ENCODE results near the gene USH2A. TPM values are rescaled to one million over a fixed set of nuclear protein-coding genes. Genes with fewer than 3 reads are reported as not detected.

The USH2A gene
- total RNA-seq, 2 experiments from 2014 or later: not detected

DNA sequence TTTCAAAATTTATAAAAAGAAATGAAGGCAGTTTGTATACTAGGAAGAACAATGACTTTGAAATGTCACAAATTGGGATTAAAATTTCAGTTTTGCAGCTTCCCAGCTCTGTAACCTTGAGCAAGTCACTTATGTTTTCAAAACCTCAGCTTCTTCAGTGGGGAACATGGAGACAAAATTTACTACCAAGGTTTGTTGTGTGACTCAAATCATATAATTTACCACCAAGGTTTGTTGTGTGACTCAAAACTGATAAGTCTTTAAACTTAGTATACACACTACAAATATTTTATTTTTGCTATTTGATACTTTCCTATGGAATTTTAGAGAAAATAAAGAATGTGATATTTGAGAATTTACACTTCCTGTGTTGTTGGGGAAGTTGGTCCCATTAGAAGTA lies 636.3 kb downstream of the USH2A start:
- Mint-ChIP-seq H3K36me3 (no peaks in the 10 kb centered on the region), H3K4me3 (no peak overlapping the region), H3K27me3 (no peaks in the 10 kb centered on the region), H3K4me1 (ENCODE audit: low read depth) (no peaks in the 10 kb centered on the region), H3K27ac (no peak overlapping the region), H3K9me3 (no peaks in the 10 kb centered on the region)
- ChIA-PET POLR2A (no interaction called here), CTCF (no interaction called here)
- no peak for DNase-seq
- intact Hi-C loops (cut with micrococcal nuclease): no loop called here

DNA sequence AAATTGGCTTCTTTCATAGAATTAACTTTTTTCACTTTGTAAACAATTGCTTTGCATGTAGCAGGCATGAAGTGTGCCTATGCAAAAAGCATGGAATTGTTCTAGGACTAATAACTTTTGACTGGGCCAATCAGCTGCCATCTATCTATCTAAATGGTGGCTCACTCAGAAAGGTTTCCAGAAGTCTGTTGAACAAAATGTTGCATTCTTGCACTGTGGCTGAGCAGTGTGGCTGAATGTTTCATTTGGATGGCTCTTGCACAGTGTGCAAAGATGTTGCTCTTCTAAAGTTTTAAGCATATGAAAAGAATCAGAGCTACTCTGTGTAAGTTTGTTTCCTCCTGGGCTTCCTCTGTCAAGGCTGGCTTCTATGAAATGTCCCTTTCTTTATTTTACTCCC lies 642.6 kb downstream of the USH2A start:
- Mint-ChIP-seq H3K27ac (no peak overlapping the region), H3K4me1 (ENCODE audit: low read depth) (no peaks in the 10 kb centered on the region), H3K36me3 (no peaks in the 10 kb centered on the region), H3K27me3 (no peaks in the 10 kb centered on the region), H3K4me3 (no peak overlapping the region), H3K9me3 (no peaks in the 10 kb centered on the region)
- POLR2A ChIA-PET: no interaction called here
- CTCF ChIA-PET: no interaction called here
- intact Hi-C loops (cut with micrococcal nuclease): no loop called here
- DNase-seq: no peak

DNA sequence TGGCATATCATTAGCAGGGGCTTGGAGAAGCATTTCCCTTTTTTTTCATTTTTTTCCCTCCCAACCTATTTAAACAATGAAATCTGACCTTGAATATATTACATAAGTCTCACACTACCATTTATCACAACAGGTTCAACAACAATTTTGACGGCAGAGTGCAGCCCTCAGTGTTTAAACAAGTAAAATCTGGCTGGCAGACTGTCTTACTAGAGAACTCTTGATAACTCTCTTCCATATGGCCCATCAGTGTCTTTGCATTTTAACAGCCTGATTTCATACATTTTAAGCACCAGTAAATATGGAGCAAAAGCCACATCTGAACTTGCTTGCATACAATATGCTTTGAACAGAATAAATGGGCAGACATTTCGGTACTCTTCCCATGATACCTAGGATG lies 643.1 kb downstream of the USH2A start:
- Mint-ChIP-seq H3K36me3 (no peaks in the 10 kb centered on the region), H3K9me3 (no peaks in the 10 kb centered on the region), H3K4me3 (no peak overlapping the region), H3K27me3 (no peaks in the 10 kb centered on the region), H3K27ac (no peak overlapping the region), H3K4me1 (ENCODE audit: low read depth) (no peaks in the 10 kb centered on the region)
- DNase-seq: no peak
- intact Hi-C loops (cut with micrococcal nuclease): no loop called here
- CTCF ChIA-PET: no interaction called here
- POLR2A ChIA-PET: no interaction called here

DNA sequence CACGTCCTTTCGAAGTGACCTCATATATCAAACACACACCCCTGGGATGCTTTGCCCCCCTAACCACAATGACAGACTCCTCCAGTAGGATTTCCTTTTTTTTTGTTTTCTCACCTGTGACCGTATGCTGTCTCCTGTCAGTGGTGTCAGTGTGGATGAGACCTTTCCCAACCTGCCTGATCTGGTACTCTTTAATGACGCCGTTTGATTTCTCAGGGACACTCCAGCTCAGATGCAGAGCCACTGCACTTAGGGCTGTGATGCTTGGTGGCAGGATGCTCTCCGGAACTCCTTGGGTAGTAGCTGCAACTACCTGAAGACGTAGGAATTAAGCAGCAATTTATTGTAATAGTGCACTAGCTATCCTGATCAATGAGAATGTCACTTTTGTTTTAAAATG lies 643.5 kb downstream of the USH2A start:
- ChIA-PET POLR2A (no interaction called here), CTCF (no interaction called here)
- Mint-ChIP-seq H3K36me3 (no peaks in the 10 kb centered on the region), H3K27ac (no peak overlapping the region), H3K4me3 (no peak overlapping the region), H3K9me3 (no peaks in the 10 kb centered on the region), H3K4me1 (ENCODE audit: low read depth) (no peaks in the 10 kb centered on the region), H3K27me3 (no peaks in the 10 kb centered on the region)
- no peak for DNase-seq
- intact Hi-C loops (cut with micrococcal nuclease): no loop called here

DNA sequence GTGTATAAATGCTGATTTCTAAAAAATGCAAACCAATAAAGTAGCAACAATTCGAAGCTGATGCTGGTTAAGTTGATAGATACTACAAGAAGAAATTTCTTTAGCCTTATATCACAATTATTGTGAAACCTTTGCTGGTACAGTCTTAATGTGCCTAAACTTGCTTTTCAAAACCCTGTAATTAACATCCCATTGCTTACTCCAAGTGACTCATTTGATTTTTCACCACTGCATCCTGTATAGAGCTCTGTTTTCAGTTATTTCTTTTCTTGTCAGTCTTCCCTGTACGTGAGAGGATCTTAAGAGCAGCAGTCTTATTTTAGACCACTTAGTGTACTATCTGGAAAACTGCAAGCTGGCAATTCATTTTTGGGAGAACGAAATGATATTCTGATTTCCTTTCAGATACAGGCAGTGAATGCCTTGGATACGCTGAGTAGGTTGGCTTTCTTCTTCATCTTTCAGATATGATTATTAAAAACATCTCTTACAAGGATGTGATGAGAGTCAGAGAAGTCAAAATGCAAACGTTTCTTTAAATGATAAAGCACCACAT lies 645.8 kb downstream of the USH2A start:
- Mint-ChIP-seq H3K36me3 (no peaks in the 10 kb centered on the region), H3K4me3 (no peak overlapping the region), H3K4me1 (ENCODE audit: low read depth) (no peaks in the 10 kb centered on the region), H3K9me3 (no peaks in the 10 kb centered on the region), H3K27me3 (no peaks in the 10 kb centered on the region), H3K27ac (no peak overlapping the region)
- POLR2A ChIA-PET: no interaction called here
- CTCF ChIA-PET: no interaction called here
- intact Hi-C loops (cut with micrococcal nuclease): no loop called here
- DNase-seq: no peak

DNA sequence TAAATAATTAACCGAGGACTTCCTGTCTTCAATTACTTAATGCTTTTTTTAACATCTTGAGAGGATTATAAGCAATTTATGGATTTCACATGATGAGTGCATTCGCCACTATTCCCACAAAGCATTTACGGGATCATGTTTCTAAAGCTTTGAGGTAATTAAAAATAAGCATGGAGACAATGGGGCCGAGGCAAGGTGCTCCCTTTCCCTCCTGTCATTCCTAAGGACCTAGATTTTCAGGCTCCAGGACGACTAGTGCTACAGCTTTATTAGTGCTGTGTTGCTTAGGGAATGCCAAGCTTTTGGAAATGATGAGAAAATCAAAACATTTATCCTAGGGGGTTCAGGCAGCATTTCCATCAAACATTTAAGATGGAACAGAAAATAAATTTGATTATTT lies 646.9 kb downstream of the USH2A start:
- Mint-ChIP-seq H3K4me3 (no peak overlapping the region), H3K4me1 (ENCODE audit: low read depth) (no peaks in the 10 kb centered on the region), H3K9me3 (no peaks in the 10 kb centered on the region), H3K27ac (no peak overlapping the region), H3K27me3 (no peaks in the 10 kb centered on the region), H3K36me3 (no peaks in the 10 kb centered on the region)
- POLR2A ChIA-PET: no interaction called here
- CTCF ChIA-PET: no interaction called here
- intact Hi-C loops (cut with micrococcal nuclease): no loop called here
- no peak for DNase-seq

DNA sequence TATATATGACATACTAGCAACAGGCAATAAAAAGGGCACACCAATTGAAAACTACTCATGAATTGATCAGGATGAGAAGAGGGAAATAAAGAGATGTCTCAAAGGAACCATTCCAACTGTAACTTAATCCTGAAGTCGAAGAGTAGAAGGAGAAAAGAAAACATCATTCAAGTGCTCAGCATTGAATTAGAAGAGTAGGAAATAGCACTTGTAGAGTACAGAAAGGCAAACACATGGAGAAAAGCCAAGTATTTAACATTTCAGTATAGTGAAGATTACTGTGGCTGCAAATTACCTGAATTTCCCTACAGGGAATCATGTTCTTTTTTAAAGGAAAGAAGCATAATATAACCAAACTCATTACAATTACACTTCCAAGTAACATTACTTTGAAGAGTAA lies 651.1 kb downstream of the USH2A start:
- Mint-ChIP-seq H3K4me3 (no peak overlapping the region), H3K27ac (no peak overlapping the region), H3K9me3 (no peaks in the 10 kb centered on the region), H3K27me3 (no peaks in the 10 kb centered on the region), H3K4me1 (ENCODE audit: low read depth) (no peaks in the 10 kb centered on the region), H3K36me3 (no peaks in the 10 kb centered on the region)
- ChIA-PET POLR2A (no interaction called here), CTCF (no interaction called here)
- intact Hi-C loops (cut with micrococcal nuclease): no loop called here
- DNase-seq: no peak

DNA sequence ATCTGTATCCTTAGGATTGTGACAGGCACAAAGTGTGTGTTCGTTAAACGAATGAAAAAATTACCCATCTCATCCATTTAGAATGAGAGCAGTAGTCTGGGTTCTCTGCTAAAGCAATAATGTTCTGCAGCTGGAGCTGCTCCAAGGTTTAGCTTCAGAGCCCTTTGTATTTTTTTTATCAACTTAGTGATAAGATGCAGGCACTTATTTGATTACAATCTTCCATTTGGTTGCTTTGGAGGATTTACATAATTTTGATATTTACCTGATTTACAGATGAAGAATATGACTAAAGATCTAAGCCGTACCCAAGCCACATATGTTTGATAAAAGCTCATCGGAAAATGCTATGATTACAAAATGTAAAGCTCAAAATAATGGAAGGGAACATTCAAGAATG lies 654.9 kb downstream of the USH2A start:
- Mint-ChIP-seq H3K9me3 (no peaks in the 10 kb centered on the region), H3K27me3 (no peaks in the 10 kb centered on the region), H3K4me3 (no peak overlapping the region), H3K36me3 (no peaks in the 10 kb centered on the region), H3K27ac (no peak overlapping the region), H3K4me1 (ENCODE audit: low read depth) (no peaks in the 10 kb centered on the region)
- no peak for DNase-seq
- CTCF ChIA-PET: no interaction called here
- POLR2A ChIA-PET: no interaction called here
- intact Hi-C loops (cut with micrococcal nuclease): no loop called here

DNA sequence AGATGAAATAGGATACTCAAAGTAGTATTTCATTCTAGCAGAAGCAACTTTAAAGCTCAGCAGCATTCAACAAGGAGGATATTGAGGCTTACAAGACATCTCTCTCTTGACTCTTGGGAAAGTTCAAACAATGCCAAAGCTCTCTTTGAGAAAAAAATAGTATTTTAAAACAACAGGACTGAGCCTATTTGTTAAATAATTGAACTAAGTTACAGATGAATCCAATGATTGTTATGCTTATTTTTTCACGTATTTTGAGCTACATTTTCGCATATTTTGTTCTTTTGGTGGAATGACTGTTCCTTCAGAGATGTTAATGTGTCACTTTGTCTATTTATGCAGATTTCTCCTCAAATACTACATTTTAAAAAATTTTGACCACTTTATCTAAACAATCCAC lies 655.5 kb downstream of the USH2A start:
- Mint-ChIP-seq H3K36me3 (no peaks in the 10 kb centered on the region), H3K27ac (no peak overlapping the region), H3K27me3 (no peaks in the 10 kb centered on the region), H3K4me3 (no peak overlapping the region), H3K4me1 (ENCODE audit: low read depth) (no peaks in the 10 kb centered on the region), H3K9me3 (no peaks in the 10 kb centered on the region)
- no peak for DNase-seq
- intact Hi-C loops (cut with micrococcal nuclease): no loop called here
- ChIA-PET CTCF (no interaction called here), POLR2A (no interaction called here)

DNA sequence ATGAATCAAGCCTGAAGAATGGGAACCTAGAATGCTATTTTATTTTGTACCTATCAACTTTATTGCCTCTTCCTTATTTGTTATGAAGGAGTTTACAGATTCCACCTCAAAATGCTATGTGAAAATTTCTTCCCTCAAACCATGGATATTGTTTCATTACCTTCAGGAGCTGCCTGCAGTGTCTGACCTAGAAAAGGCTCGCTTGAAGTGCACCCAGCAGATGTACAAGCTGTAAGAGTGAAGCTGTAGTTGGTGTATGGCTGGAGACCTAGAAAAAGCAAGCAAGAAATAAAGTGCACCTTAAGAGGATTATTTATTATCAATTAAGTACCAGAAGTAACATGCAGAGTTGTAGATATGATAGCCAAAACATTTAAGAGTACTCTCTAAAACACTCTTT lies 656.7 kb downstream of the USH2A start:
- H3K4me3 Mint-ChIP-seq: no peak overlapping the region
- H3K27ac Mint-ChIP-seq: no peak overlapping the region
- ChIA-PET POLR2A (no interaction called here), CTCF (no interaction called here)
- intact Hi-C loops (cut with micrococcal nuclease): no loop called here
- no peaks in the 10 kb centered on the region for H3K4me1 Mint-ChIP-seq (ENCODE audit: low read depth)
- H3K27me3 Mint-ChIP-seq: no peaks in the 10 kb centered on the region
- H3K36me3 Mint-ChIP-seq: no peaks in the 10 kb centered on the region
- DNase-seq: no peak
- H3K9me3 Mint-ChIP-seq: no peaks in the 10 kb centered on the region

DNA sequence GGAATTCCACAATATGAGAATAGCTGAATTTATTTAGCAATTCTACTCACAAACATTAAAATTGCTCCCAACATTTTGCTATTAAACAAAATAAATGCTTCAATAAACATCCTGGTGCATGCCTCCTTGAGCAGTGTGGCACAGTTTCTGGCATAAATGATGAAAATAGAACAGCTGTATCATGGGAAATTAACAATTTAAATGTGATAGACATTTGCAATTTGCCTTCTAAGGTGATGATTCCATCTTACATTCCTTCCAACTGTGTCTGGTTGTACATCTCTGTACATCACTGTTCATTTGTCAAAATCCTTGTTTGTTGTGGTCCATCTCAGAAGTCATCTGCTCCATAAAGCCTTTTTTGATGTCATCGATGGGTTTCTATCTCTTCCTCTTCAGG lies 657.4 kb downstream of the USH2A start:
- Mint-ChIP-seq H3K9me3 (no peaks in the 10 kb centered on the region), H3K4me1 (ENCODE audit: low read depth) (no peaks in the 10 kb centered on the region), H3K4me3 (no peak overlapping the region), H3K27ac (no peak overlapping the region), H3K36me3 (no peaks in the 10 kb centered on the region), H3K27me3 (no peaks in the 10 kb centered on the region)
- ChIA-PET POLR2A (no interaction called here), CTCF (no interaction called here)
- intact Hi-C loops (cut with micrococcal nuclease): no loop called here
- DNase-seq: no peak

DNA sequence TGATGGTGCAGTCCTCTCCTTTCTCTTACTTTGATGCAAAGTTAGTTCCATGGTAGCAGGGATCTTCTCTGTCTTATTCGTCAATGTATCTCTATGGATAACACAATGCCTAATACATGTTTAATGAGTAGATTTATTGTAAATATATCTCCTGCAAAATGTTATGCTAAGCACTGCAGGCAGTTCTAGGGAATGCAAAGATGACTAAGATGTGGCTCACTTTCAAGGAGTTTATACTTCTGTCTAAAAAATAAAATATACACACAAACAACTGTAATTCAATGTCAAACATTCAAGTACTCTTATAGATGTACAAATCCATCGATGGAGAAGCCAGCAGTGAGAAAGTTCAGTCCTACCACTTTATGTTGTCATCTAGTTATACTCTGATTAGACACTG lies 661.8 kb downstream of the USH2A start:
- ChIA-PET POLR2A (no interaction called here), CTCF (no interaction called here)
- DNase-seq: no peak
- Mint-ChIP-seq H3K9me3 (peaks cover 5% of the 10 kb centered on the region), H3K4me3 (no peak overlapping the region), H3K4me1 (ENCODE audit: low read depth) (no peaks in the 10 kb centered on the region), H3K27me3 (no peaks in the 10 kb centered on the region), H3K36me3 (no peaks in the 10 kb centered on the region), H3K27ac (no peak overlapping the region)
- intact Hi-C loops (cut with micrococcal nuclease): no loop called here

DNA sequence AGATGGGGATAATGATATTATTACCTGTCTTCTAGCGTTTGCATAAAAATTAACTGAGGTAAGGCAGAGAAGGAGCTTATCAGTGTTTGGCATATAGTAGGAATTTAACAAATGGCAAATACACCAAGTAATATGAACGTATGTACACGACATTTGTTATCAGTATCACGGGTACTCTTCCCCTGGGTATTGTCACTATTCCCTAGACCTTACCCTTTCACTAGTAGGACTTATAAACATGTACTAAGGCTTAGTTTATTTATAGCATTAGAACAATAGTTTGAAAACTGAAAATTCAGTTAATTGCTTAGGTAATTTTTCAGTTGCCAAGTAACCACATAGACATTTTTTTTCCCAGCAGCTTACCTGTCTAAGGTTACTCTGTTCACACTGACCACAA lies 669.1 kb downstream of the USH2A start:
- Mint-ChIP-seq H3K9me3 (peaks cover 5% of the 10 kb centered on the region), H3K36me3 (no peaks in the 10 kb centered on the region), H3K27ac (no peak overlapping the region), H3K4me3 (no peak overlapping the region), H3K27me3 (no peaks in the 10 kb centered on the region), H3K4me1 (ENCODE audit: low read depth) (no peaks in the 10 kb centered on the region)
- ChIA-PET POLR2A (no interaction called here), CTCF (no interaction called here)
- intact Hi-C loops (cut with micrococcal nuclease): no loop called here
- DNase-seq: no peak

DNA sequence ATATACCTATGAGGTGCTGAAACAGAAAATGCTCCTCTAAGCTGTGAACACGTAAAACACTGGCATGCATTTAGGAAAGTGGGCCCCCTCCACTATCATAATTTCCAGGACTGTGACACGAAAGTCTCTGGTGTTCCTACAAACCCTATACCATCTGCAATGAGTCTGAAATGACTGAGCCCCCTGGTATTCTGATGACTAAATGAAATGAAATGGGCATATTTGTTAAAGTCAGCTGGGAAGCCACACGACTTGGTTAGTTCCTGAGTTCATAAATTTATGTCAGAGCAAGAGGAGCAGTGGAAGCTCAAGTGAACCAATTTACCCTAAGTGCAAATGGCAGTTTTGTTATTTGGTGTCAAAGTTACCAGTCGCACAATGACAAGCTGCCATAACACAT lies 673.8 kb downstream of the USH2A start:
- CTCF ChIA-PET: no interaction called here
- no peak overlapping the region for H3K27ac Mint-ChIP-seq
- intact Hi-C loops (cut with micrococcal nuclease): no loop called here
- no peaks in the 10 kb centered on the region for H3K9me3 Mint-ChIP-seq
- H3K4me1 Mint-ChIP-seq (ENCODE audit: low read depth): no peaks in the 10 kb centered on the region
- DNase-seq: no peak
- no peak overlapping the region for H3K4me3 Mint-ChIP-seq
- H3K36me3 Mint-ChIP-seq: no peaks in the 10 kb centered on the region
- no peaks in the 10 kb centered on the region for H3K27me3 Mint-ChIP-seq
- POLR2A ChIA-PET: no interaction called here

Measured in activated CD4-positive, alpha-beta memory T cell treated with anti-CD3 and anti-CD28 coated beads for 36 hours (primary cell).